ENCODE results near the gene SLC25A6. TPM values are rescaled to one million over a fixed set of nuclear protein-coding genes. Genes with fewer than 3 reads are reported as not detected.

SLC25A6 gene
- polyA plus RNA-seq, 2 of the 4 experiments (the other 2 are of a cell fraction): 291 to 448 TPM

- Histone ChIP-seq H3K4me1 (peaks cover 15% of the 10 kb centered on the region; the same call in 2 of the 3 replicates), H3K4me2 (no peak overlapping the region), H3K27ac (no peak overlapping the region), H3K9me3 (no peaks in the 10 kb centered on the region), H3K4me3 (no peak overlapping the region)
- no peak for DNase-seq (ENCODE audit: low read depth in 1 of 2, low spot score in 1 of 2)
- no peak for TF ChIP-seq NFE2L2 (conservative IDR thresholded peaks at IDR 0.05; ENCODE audit: low read length)
- no peak for TF ChIP-seq FOSB (CRISPR knock-in tag; IDR thresholded peaks at IDR 0.05)
- TF ChIP-seq CTCF (IDR thresholded peaks at IDR 0.05): no peak
- TF ChIP-seq, protein P1, sequence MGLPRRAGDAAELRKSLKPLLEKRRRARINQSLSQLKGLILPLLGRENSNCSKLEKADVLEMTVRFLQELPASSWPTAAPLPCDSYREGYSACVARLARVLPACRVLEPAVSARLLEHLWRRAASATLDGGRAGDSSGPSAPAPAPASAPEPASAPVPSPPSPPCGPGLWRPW (IDR thresholded peaks at IDR 0.05): no peak
- no peak for TF ChIP-seq BCL3 (IDR thresholded peaks at IDR 0.05)
- TF ChIP-seq HEYL (CRISPR knock-in tag; IDR thresholded peaks at IDR 0.05): no peak
- TF ChIP-seq ESRRA (IDR thresholded peaks at IDR 0.05; ENCODE audit: borderline replicate concordance, low read length): no peak
- no peak for TF ChIP-seq RARB (CRISPR knock-in tag; IDR thresholded peaks at IDR 0.05)
- TF ChIP-seq MAX (IDR thresholded peaks at IDR 0.05): no peak
- no peak for TF ChIP-seq NPAS2 (CRISPR knock-in tag; IDR thresholded peaks at IDR 0.05; ENCODE audit: borderline replicate concordance)
- no peak for TF ChIP-seq TFCP2L1 (CRISPR knock-in tag; IDR thresholded peaks at IDR 0.05)
- 92% methylated on average over 25 of the region's 29 CpGs for WGBS (ENCODE audit: missing lambda C conversion rate)
- ATAC-seq: peak; percentile 25 to 28; a peak in 4 of 6 replicates
- POLR2A ChIA-PET: no interaction called here
- CTCF ChIA-PET: no interaction called here
- FAIRE-seq: no peak
Observed at GRCh38 chrX:1398431-1399340, 6.8 kb upstream of the SLC25A6 start.

DNA sequence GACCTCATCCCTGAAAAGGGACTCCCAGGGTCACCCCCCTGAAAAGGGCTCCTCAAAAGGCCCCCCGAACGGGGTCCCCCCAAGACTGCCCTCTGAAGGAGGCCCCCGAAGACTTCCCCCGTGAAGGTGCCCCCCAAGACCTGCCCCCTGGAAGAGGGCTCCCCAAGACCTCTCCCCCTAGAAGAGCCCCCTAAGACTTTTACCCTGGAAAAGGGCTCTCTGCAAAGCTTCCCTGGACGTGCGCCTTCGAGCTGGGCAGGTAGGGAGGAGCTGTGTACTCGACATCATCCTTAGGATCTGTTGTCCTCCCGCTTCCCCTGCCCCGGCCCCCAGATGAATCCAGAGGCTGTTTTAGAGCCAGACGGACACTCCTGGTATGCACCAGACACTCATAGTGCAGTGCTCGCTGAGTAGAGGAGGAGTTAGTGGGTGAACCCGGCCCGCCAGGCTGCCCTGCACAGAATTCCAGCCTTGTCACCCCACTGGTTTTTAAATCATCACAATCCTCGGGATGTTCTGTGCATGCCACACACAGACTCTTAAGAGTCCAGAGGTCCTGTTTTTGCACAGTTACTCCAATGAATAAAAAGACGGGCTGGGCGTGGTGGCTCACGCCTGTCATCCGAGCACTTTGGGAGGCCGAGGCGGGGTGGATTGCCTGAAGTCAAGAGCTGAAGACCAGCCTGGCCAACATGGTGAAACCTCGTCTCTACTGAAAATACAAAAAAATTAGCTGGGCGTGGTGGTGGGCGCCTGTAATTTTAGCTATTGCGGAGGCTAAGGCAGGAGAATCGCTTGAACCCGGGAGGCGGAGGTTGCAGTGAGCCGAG lies 5.7 kb upstream of the SLC25A6 start:
- 93% methylated on average over 28 of the region's 29 CpGs for WGBS (ENCODE audit: missing lambda C conversion rate)
- TF ChIP-seq POLR2A (IDR thresholded peaks at IDR 0.05; ENCODE audit: low read length) (no peak), SMC3 (IDR thresholded peaks at IDR 0.05) (no peak), CBX2 (IDR thresholded peaks at IDR 0.05; ENCODE audit: borderline replicate concordance, low read depth) (no peak), ZC3H11A (IDR thresholded peaks at IDR 0.05) (no peak), CTCF (IDR thresholded peaks at IDR 0.05) (no peak), JUNB (IDR thresholded peaks at IDR 0.05) (no peak), HOXB5 (CRISPR knock-in tag; IDR thresholded peaks at IDR 0.05) (no peak), FOSL2 (IDR thresholded peaks at IDR 0.05) (no peak), FOSL2 (CRISPR knock-in tag; IDR thresholded peaks at IDR 0.05) (no peak), NR3C1 (IDR thresholded peaks at IDR 0.05) (no peak)
- ATAC-seq (no peak), FAIRE-seq (no peak), DNase-seq (ENCODE audit: low read depth in 1 of 2, low spot score in 1 of 2) (no peak)
- H3K4me3 ChIP-seq: no peak overlapping the region
- CTCF ChIA-PET: no interaction called here
- no peak overlapping the region for H3K27ac ChIP-seq
- no peaks in the 10 kb centered on the region for H3K9me3 ChIP-seq
- peaks cover 18% of the 10 kb centered on the region; the same call in 2 of the 3 replicates for H3K4me1 ChIP-seq
- H3K4me2 ChIP-seq: no peak overlapping the region
- POLR2A ChIA-PET: no interaction called here
